K562 (cell line): ENCODE data around the gene TTC28. TPM values are rescaled to one million over a fixed set of nuclear protein-coding genes. Genes with fewer than 3 reads are reported as not detected.

Experiments
- ARID1B ChIP-seq: fragments of 450-650 bp; IDR thresholded peaks from 2 replicates; pipeline ENCODE4 v1.6.1; 2016; ENCODE audit warnings: antibody characterized with exemption, mild to moderate bottlenecking, inconsistent platforms
- C11orf30 ChIP-seq: fragments of 450-650 bp; IDR thresholded peaks from 2 replicates; pipeline ENCODE4 v1.6.1; 2016; ENCODE audit warnings: low read depth, mild to moderate bottlenecking
- CBFA2T3 ChIP-seq: fragments of 450-650 bp; IDR thresholded peaks from 2 replicates; pipeline ENCODE4 v1.6.1; 2017
- CBX8 ChIP-seq: fragments of 200-600 bp; sonication (generic); IDR thresholded peaks from 2 replicates; pipeline ENCODE4 v1.6.1; 2012; ENCODE audit warnings: borderline replicate concordance, mixed run types, low read depth, mild to moderate bottlenecking, moderate library complexity, mixed read lengths, low read length, control low read depth, inconsistent platforms; ENCODE audit not compliant: poor library complexity, severe bottlenecking; ENCODE audit errors: extremely low read depth
- CTBP1 ChIP-seq: fragments of 450-650 bp; IDR thresholded peaks from 2 replicates; pipeline ENCODE4 v1.6.1; 2016; ENCODE audit warnings: borderline replicate concordance
- FOXK1 ChIP-seq: sonication (generic); formaldehyde crosslinking; IDR thresholded peaks from 2 replicates; pipeline ENCODE4 v1.8.0; 2022; ENCODE audit warnings: missing genetic modification reagents, mild to moderate bottlenecking, borderline replicate concordance
- GTF2A2 ChIP-seq: IDR thresholded peaks from 2 replicates; pipeline ENCODE4 v1.6.1; 2016; ENCODE audit warnings: mild to moderate bottlenecking, missing genetic modification characterization, missing compliant biosample characterization
- HDAC8 ChIP-seq: fragments of 450-650 bp; IDR thresholded peaks from 2 replicates; pipeline ENCODE4 v1.6.1; 2016; ENCODE audit warnings: mild to moderate bottlenecking, missing genetic modification characterization, moderate library complexity, missing compliant biosample characterization
- MIER1 ChIP-seq: fragments of 450-650 bp; IDR thresholded peaks from 2 replicates; pipeline ENCODE4 v1.6.1; 2016; ENCODE audit warnings: antibody characterized with exemption, mild to moderate bottlenecking, low read depth
- RB1 ChIP-seq: fragments of 450-650 bp; IDR thresholded peaks from 2 replicates; pipeline ENCODE4 v1.6.1; 2017; ENCODE audit warnings: low read depth, mild to moderate bottlenecking
- SNRNP70 ChIP-seq: fragments of 200-400 bp; formaldehyde crosslinking; optimal IDR thresholded peaks from 2 replicates; pipeline ENCODE3; 2017; ENCODE audit warnings: low read depth, low read length
- STAT5A ChIP-seq: IDR thresholded peaks from 2 replicates; pipeline ENCODE4 v1.6.1; 2012; ENCODE audit warnings: low read length, inconsistent platforms, borderline replicate concordance
- TBP ChIP-seq: optimal IDR thresholded peaks from 2 replicates; pipeline ENCODE3; 2011; ENCODE audit warnings: low read depth, low read length, improper control_type of control experiment
- THAP7 ChIP-seq: fragments of 250-450 bp; sonication (Bioruptor Pico); IDR thresholded peaks from 2 replicates; pipeline ENCODE4 v1.5.0; 2021
- ZBED1 ChIP-seq: IDR thresholded peaks from 2 replicates; pipeline ENCODE4 v1.6.1; 2014
- ZBTB33 ChIP-seq: sonication (generic); formaldehyde crosslinking; IDR thresholded peaks from 2 replicates; pipeline ENCODE4 v1.8.1; 2023; ENCODE audit warnings: mild to moderate bottlenecking, missing genetic modification reagents
- ZNF263 ChIP-seq: sonication (generic); formaldehyde crosslinking; IDR thresholded peaks from 2 replicates; pipeline ENCODE4 v1.8.0; 2022; ENCODE audit warnings: mild to moderate bottlenecking, missing genetic modification reagents, borderline replicate concordance
- ZNF318 ChIP-seq, 2 experiments: fragments of 450-650 bp; IDR thresholded peaks; 2 replicates each; pipeline ENCODE4 v1.6.1; 2016; ENCODE audit warnings: mild to moderate bottlenecking in 2 of 2, borderline replicate concordance in 1 of 2, low read depth in 1 of 2, moderate library complexity in 1 of 2
- ZNF431 ChIP-seq: sonication (generic); formaldehyde crosslinking; IDR thresholded peaks from 2 replicates; pipeline ENCODE4 v1.8.0; 2022; ENCODE audit warnings: mild to moderate bottlenecking, missing genetic modification reagents
- ZNF699 ChIP-seq: fragments of 250-450 bp; sonication (Bioruptor Pico); IDR thresholded peaks from 2 replicates; pipeline ENCODE4 v1.8.0; 2021; ENCODE audit warnings: mild to moderate bottlenecking, moderate library complexity; ENCODE audit not compliant: insufficient replicate concordance
- polyA plus RNA-seq, 8 experiments: library from polyadenylated mRNA; depleted of rRNA in 4 of 8; stranded (reverse) in 5 of 8; unstranded in 3 of 8; fragments of >200 nt; fragmentation: Nextera tagmentation in 2 of 8; fragmentation: Illumina TruSeq in 1 of 8; extraction: Ambion mirVana in 2 of 8; extraction: Trizol in 1 of 8; gene quantifications; 2 replicates each; pipeline versions ENCODE4 v1.2.1 to v1.2.3, GENCODE V29; 2011 to 2014; ENCODE audit warnings: inconsistent platforms in 1 of 8, missing spikeins in 1 of 8
- total RNA-seq, 7 experiments: library from RNA; depleted of rRNA in 6 of 7; stranded (reverse); fragments of >200 nt in 6 of 7; fragmentation: Illumina TruSeq in 2 of 7; extraction: Trizol in 2 of 7; gene quantifications; 2 replicates each; pipeline versions ENCODE4 v1.2.1 to v1.2.3, GENCODE V29; 2011 to 2021; ENCODE audit warnings: low replicate concordance in 1 of 7

The TTC28 gene
- total and polyA plus RNA-seq, 9 of the 15 experiments (the other 6 are each of a cell fraction or from before 2014, with no cell fraction given) = 0.22 to 10.7 (median 3.1) TPM

GRCh38 chr22:28544431-28544868, 135.2 kb downstream of the TTC28 start (continued):
- TF ChIP-seq ZNF318 (IDR thresholded peaks at IDR 0.05; ENCODE audit: borderline replicate concordance in 1 of 2, low read depth in 1 of 2) (no peak), THAP7 (CRISPR knock-in tag) (no peak), ZNF699 (CRISPR knock-in tag) (no peak), ZBTB33 (CRISPR knock-in tag) (no peak), STAT5A (no peak), CBX8 (no peak), RB1 (no peak), GTF2A2 (no peak), ZNF431 (no peak), TBP (no peak), C11orf30 (no peak), CBFA2T3 (no peak), SNRNP70 (no peak), HDAC8 (tag) (no peak), ARID1B (peak; percentile 25; the same call in 1 of the 2 replicates), CTBP1 (peak; percentile 34; the same call in 1 of the 2 replicates), FOXK1 (no peak), MIER1 (no peak), ZNF263 (CRISPR knock-in tag) (no peak), ZBED1 (no peak)
